Astrocyte of the spinal cord (primary cell): ENCODE results near the gene FAM241A.
"Not testable (repeated sequence)": the region's sequence is repeated elsewhere in the genome, so short reads cannot be mapped to it uniquely, and the experiment has no call there.

Experiments used
- DNase-seq: peaks from one replicate; pipeline ENCODE4 v3.0.0; 2011; ENCODE audit warnings: low read depth, low spot score
- H3K4me3 ChIP-seq: 2 replicates; pipeline ENCODE4 v1.5.1; 2011; ENCODE audit warnings: low read depth, mild to moderate bottlenecking, low read length, moderate library complexity
- CTCF ChIP-seq: IDR thresholded peaks from 2 replicates; pipeline ENCODE4 v1.5.1; 2012; ENCODE audit warnings: low read depth, mild to moderate bottlenecking, low read length, inconsistent platforms
- in situ Hi-C: cut with HindIII; loops from 2 replicates; pipeline ENCODE4 v1.10.0; 2017; ENCODE audit warnings: low sequenced_read_pairs

FAM241A gene

DNA sequence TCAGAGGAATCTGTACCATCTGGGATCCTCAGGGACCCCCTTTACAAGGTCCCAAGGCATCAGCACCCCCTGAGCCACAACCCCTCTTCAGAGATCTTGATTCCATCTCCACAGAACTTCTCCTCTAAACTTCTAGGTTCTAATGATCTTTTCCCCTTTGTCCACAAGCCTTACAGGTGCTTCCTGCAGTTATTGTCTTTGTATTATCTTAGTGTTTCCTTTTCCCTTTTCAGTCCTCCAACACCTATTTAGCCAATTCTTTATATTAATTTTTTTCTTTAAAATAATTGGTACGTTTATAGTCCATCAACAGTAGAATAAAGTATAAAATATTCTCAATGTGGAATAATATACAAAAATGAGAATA is 35.2 kb upstream of the FAM241A start:
- in situ Hi-C loops: no loop called here
- no peak for TF ChIP-seq CTCF
- DNase-seq: no peak
- H3K4me3 ChIP-seq: no peak overlapping the region

DNA sequence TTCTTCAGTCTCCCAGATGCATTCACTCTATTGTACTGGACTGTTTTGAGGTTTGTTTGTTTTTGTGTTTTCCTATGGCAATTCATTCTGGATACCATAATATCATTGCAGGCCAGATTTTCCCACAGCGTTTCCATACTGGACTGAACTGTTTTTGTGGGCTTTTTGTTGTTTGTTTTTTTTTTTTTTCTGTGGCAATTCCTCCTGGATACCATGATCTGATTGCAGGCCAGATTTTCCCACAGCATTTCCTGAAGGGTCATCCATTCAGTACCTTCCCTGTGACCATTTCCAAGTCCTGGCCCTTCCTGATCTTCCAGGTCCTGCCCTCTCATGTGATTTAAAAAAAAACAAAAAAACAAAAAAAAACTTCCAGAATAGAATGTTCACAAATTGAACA is 33.9 kb upstream of the FAM241A start:
- no peak for DNase-seq
- in situ Hi-C loops: no loop called here
- no peak overlapping the region for H3K4me3 ChIP-seq
- TF ChIP-seq CTCF: no peak

DNA sequence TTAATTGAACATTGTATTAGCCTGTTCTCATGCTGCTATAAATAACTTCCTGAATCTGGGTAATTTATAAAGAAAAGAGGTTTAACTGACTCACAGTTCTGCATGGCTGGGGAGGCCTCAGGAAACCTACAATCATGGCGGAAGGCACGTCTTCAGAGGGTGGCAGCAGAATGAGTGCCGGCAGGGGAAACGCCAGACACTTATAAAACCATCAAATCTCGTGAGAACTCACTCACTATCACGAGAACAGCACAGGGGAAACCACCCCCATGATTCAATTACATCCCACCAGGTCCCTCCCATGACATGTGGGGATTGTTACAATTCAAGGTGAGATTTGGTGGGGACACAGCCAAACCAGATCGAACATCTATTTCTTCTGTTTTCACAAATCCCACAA is 33.2 kb upstream of the FAM241A start:
- in situ Hi-C loops, DNase-seq, H3K4me3 ChIP-seq: not testable (repeated sequence)

DNA sequence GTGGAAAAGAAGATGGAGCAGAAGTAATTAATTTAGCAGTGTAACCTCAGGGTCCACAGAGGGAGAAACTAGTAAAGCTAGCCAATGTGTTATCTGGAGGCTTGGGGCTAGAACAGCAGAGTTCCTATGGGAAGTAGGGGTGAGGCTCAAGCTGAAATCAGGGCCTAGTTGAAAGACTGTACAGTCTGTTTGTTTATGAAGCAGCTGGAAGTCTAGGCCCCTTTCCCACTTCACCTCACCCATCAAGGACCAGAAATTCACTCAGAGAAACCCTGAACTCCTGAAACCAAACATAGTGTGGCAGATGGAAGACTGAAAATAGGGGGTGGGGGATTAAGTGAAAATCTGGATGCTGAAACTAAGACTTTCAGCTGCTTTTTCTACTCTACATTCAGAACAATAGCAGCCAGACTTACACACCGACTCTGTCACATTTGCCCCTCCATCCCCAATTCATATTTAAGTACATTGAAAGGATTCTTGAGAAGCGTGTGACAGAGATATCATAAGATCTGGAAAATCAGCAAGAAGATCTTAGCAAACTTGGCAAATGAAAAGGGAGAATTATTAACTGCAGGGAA is 32.6 kb upstream of the FAM241A start:
- no peak overlapping the region for H3K4me3 ChIP-seq
- no peak for TF ChIP-seq CTCF
- in situ Hi-C loops: no loop called here
- DNase-seq: peak; percentile 5

GRCh38 chr4:112113864-112114263 is 31.4 kb upstream of the FAM241A start:
- no peak for TF ChIP-seq CTCF
- no peak overlapping the region for H3K4me3 ChIP-seq
- no peak for DNase-seq
- in situ Hi-C loops: no loop called here

GRCh38 chr4:112114452-112114851 is 30.8 kb upstream of the FAM241A start:
- in situ Hi-C loops: no loop called here
- H3K4me3 ChIP-seq: no peak overlapping the region
- no peak for DNase-seq
- TF ChIP-seq CTCF: no peak

GRCh38 chr4:112118742-112119352 is 26.4 kb upstream of the FAM241A start:
- no peak for DNase-seq
- no peak overlapping the region for H3K4me3 ChIP-seq
- in situ Hi-C loops: no loop called here
- TF ChIP-seq CTCF: no peak
